GM21717 (cell line): ENCODE measurements around the gene PPIF.

Experiments
- ATAC-seq: cut with Tn5 transposase; IDR thresholded peaks from one replicate; pipeline ENCODE4 v1.9.1; 2021; ENCODE audit warnings: mild to moderate bottlenecking, moderate library complexity; ENCODE audit not compliant: unreplicated experiment

PPIF gene

DNA sequence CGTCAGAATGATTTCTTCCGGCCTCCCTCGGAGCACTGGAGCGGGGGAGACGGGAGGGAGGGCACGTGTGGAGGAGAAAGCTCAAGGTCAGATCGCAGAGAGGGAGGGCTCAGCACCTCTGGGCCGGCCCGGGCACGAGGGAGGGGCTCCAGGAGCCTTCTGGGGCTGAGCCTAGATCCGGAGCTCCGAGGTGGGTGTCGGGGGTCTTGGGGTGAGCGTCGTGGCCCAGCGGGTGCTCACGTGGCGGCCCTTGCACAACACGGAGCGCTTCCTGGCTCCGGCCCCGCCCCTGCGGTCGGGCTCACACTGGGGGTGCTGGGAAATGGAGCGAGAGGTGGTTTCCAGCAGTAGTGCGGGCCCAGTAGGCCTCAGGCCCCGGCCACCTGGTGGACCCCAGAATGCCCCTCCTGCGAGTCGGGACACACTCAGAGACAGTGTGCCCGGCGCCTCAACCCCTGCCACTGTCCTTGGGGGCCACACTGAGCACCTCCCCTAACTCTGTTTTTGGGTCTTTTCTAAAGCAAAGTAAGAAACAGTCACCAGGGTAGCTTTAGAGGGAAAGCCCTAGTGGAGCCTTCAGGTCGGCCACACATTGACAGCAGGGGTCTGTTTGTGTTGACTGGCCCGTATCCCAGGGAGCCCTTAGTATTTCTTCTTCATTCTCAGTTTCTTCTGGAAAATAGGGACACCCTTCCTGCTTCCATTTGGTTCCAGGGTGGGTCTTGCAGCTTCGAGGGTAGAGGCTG lies 798 bp downstream of the PPIF start:
- peak; percentile 85 for ATAC-seq

DNA sequence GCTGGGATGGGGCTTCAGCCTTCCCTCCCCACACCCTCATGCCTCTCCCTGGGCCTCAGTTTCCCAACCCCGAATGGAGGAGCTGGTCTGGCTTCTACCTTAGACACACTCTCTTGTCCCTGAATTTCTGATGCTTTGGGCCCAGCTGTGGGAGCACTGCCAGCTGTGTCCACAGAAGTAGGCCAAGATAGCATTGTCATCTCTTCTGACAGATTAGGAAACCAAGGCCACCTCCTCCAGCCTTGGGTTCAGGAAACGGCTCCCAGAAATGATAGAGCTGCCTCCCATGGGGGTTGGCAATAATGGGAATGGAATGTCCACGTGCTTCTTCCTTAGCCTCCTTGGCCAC lies 1.3 kb downstream of the PPIF start:
- no peak for ATAC-seq

DNA sequence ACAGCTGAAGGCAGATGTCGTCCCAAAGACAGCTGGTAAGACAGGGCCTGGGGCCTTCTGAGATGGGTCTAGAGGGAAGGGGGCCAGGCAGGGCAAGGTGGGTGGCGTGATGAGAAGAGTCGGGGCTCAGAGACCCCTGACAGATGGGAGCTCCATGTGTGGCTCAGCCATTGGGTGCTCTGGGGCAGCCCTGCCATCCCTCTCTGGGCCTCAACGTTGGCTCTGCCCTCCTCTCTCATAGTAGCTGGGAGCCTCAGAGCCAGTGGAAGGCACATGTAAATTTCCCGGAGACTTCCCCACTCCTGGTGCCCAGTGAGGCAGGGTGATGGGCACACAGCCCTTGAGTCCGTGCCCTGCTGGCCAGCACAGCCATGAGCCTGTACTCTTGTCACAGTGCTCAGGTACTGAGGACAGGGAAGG lies 1.8 kb downstream of the PPIF start:
- ATAC-seq, result no peak

GRCh38 chr10:79349766-79350406 lies 2.6 kb downstream of the PPIF start:
- ATAC-seq, result no peak

- no peak for ATAC-seq
Observed at GRCh38 chr10:79350407-79351154, 3.3 kb downstream of the PPIF start.

- ATAC-seq, result no peak
Observed at GRCh38 chr10:79351332-79351731, 4.1 kb downstream of the PPIF start.

DNA sequence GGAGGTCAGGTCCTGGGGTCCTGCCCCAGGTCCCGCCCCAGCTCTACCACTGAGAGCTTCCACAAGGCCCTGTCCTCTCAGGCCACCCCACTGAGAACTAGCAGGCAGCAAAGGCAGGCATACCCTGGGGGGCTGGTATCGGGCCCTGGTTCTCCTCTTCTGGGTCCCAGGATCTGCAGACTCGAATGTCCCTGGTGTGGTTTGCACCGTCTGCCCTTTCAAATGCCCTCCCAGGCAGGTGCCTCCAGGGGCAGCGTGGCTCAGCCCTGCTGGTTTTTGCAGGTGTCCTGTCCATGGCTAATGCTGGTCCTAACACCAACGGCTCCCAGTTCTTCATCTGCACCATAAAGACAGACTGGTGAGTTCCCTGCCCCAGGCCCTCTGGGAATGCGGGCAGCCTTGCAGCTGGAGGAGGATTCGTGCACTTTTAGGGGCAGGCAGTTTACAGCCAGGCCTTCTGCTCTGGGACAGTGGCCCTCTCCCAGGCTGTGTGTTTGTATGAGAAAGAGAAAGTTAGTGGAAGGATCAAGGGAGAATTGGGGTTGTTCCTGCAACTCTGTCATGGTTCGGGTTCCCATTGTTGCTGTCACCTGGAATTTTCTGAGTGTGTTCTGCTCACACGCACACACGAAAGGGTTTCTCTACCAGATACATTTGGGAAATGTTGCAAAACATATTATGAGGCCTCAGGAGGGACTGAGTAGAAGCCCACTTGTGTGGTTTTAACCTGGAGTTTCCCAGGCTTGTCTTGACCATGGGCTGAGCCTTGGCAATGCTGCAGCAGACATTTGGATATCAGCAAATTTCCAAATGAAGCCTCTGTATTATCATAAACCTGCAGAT lies 5.0 kb downstream of the PPIF start:
- ATAC-seq, result no peak

GRCh38 chr10:79353000-79353406 lies 5.7 kb downstream of the PPIF start:
- no peak for ATAC-seq

DNA sequence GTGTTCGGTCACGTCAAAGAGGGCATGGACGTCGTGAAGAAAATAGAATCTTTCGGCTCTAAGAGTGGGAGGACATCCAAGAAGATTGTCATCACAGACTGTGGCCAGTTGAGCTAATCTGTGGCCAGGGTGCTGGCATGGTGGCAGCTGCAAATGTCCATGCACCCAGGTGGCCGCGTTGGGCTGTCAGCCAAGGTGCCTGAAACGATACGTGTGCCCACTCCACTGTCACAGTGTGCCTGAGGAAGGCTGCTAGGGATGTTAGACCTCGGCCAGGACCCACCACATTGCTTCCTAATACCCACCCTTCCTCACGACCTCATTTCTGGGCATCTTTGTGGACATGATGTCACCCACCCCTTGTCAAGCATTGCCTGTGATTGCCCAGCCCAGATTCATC lies 6.5 kb downstream of the PPIF start:
- no peak for ATAC-seq

GRCh38 chr10:79354141-79354540 lies 6.9 kb downstream of the PPIF start:
- ATAC-seq, result no peak

DNA sequence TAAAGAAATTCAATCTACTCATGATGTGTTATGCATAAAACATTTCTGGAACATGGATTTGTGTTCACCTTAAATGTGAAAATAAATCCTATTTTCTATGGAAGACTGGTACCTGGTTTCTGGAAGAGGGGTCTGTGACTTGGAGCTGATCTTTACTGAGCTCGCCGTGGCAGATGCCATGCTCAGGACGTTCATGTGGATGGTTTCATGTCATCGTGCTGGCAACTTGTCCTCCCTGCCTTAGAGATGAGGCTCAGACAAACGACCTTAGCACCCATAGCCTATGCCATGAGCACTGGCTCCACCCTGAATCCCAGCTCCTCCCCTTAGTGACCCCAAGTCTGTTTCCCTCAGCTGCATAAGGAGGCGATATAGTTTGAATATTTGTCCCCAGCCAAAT lies 7.3 kb downstream of the PPIF start:
- ATAC-seq, result no peak

DNA sequence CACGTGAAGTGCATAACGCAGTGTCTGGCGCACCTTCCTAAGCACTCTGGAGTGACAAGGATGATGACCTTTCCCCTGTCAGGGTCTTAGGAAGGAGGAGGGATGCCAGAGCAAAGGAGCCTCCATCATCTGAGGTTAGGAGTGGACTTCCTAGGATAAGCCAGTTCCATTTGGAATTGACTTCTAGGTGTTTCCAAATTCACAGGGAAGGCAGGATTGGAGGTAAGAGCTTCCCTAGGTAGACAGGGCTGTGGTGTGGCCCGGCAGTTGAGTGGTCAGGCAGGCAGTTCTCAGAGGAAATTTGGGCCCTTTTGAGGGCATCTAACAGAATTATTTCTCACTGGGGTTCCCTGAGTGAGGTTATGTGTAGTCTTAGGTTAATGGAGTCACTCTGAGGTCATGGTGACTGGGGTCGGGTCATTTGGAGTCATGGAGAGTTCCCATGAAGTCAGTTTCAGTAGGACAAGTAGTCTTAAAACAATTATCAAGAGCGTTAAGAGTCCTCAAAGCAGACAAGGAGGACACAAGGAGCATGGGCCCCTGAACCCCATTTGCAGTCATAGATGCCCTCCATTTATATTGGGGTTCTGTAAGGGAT lies 8.2 kb downstream of the PPIF start:
- no peak for ATAC-seq

- no peak for ATAC-seq
Observed at GRCh38 chr10:79356104-79356503, 8.8 kb downstream of the PPIF start.

DNA sequence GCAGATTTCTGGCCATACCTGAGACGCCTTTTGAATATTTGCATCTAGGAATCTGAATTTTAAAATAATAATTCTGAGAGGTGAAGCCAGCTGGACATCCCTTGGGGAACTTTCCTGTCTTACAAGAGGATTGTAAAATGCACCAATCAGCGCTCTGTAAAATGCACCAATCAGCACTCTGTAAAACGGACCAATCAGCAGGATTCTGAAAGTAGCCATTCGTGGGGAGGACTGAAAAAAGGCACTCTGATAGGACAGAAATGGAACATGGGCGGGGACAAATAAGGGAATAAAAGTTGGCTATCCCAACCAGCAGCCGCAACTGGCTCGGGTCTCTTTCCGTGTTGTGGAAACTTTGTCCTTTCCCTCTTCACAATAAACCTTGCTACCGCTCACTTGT lies 9.9 kb downstream of the PPIF start:
- ATAC-seq, result no peak

DNA sequence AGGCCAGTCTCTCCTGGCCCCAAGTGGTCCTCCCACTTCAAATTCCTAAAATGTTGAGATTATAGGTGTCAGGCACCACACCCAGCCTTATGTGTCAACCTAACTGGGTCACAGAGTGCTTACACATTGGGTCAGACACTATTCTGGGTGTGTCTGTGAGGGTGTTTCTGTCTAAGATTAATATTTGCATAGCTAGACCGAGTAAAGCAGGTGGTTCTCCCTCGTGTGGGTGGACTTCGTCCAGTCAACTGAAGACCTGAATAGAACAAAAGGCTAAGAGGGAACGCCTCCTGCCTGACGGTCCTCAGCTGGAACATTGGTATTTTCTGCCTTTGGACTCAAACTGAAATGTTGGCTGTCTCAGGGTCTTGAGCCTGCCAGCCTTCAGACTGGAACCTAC lies 11.5 kb downstream of the PPIF start:
- no peak for ATAC-seq

DNA sequence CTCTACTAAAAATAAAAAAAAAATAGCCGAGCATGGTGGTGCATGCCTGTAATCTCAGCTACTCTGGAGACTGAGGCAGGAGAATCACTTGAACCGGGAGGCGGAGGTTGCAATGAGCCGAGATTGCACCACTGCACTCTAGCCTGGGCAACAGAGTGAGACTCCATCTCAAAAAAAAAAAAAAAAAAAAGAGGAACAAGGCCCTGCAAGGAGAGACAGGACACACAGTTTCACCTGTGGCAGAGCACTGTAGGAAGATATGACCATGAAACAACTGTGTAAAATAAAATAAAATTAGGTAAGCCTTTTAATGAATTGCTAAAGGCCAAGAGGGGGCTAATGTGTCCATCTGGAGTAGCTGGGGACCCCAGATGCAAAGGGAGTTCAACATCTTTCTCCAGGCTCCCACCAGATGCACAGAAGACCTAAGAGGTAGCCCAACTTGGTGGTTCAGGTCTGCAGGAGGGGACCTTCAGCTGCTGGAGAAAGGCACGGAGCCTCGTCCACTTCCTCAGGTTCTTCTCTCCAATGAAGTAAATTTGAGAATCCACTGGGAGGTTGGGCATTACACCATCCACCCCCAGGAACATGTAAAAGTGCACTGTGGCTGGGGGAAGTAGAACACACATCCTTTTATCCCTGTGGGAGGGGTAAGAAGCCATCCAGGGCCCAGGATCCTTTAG lies 12.7 kb downstream of the PPIF start:
- ATAC-seq, result no peak

- no peak for ATAC-seq
Observed at GRCh38 chr10:79360499-79361342, 13.5 kb downstream of the PPIF start.

DNA sequence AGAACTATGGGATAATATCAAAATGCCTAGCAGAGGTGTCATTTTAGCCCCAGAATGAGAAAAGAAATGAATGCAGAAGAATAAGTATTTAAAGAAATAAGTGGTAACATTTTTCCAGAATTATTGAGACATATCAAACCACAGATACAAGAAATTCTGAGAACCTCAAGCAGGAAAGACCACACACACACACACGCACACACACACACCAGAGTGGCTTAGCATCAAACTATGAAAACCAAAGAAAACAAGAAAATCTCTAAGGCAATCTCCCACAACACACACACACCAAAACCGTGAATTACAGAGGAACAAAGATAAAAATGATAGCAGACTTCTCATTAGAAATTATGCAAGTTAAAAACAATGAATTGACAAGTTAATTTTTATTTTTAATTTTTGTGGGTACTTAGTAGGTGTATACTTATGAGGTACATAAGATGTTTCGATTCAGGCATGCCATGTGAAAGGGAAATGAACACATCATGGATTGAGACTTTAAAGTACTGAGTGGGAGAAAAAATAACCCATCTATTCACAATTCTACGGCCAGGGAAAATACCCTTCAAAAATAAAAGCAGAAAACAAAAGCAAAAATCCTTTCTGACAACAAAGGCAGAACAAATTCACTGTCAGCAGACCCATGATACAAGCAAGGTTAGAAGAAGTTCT lies 14.6 kb downstream of the PPIF start:
- ATAC-seq, result no peak
